HepG2 (cell line): ENCODE measurements around the gene TCEAL9. TPM values are rescaled to one million over a fixed set of nuclear protein-coding genes. Genes with fewer than 3 reads are reported as not detected.
A peak's percentile ranks its signal among the peaks of the same experiment; 100 is the strongest.

Experiments
- CBX5 ChIP-seq: sonication (generic); formaldehyde crosslinking; IDR thresholded peaks from 2 replicates; pipeline ENCODE4 v1.4.0; 2020; ENCODE audit warnings: missing genetic modification reagents, borderline replicate concordance
- CCDC6 ChIP-seq: sonication (generic); formaldehyde crosslinking; IDR thresholded peaks from 2 replicates; pipeline ENCODE4 v1.8.1; 2022; ENCODE audit warnings: mild to moderate bottlenecking, missing genetic modification reagents, moderate library complexity
- HBP1 ChIP-seq: IDR thresholded peaks from 2 replicates; pipeline ENCODE4 v1.6.1; 2016; ENCODE audit warnings: low read depth, control low read depth
- NFIB ChIP-seq: sonication (generic); formaldehyde crosslinking; IDR thresholded peaks from 2 replicates; pipeline ENCODE4 v1.9.0; 2021; ENCODE audit warnings: missing genetic modification reagents, mild to moderate bottlenecking, borderline replicate concordance
- NONO ChIP-seq, 2 experiments: fragments of 450-650 bp in 1 of 2; sonication (generic) in 1 of 2; formaldehyde crosslinking in 1 of 2; IDR thresholded peaks in 1 of 2; conservative IDR thresholded peaks in 1 of 2; 2 replicates each; pipeline versions ENCODE4 v1.6.1 to v1.8.0; 2017 to 2022; ENCODE audit warnings: mild to moderate bottlenecking in 1 of 2, missing genetic modification reagents in 1 of 2, moderate library complexity in 1 of 2
- NR2F1 ChIP-seq, 2 experiments: fragments of 450-650 bp in 1 of 2; formaldehyde crosslinking in 1 of 2; IDR thresholded peaks; 2 replicates each; pipeline versions ENCODE4 v1.5.0 to v1.6.1; 2016 to 2020; ENCODE audit warnings: mild to moderate bottlenecking in 1 of 2, missing compliant biosample characterization in 1 of 2, missing genetic modification reagents in 1 of 2, moderate library complexity in 1 of 2
- PAWR ChIP-seq: sonication (generic); formaldehyde crosslinking; IDR thresholded peaks from 2 replicates; pipeline ENCODE4 v1.4.0; 2020; ENCODE audit warnings: missing genetic modification reagents, mild to moderate bottlenecking, borderline replicate concordance
- PHB2 ChIP-seq: fragments of 450-650 bp; IDR thresholded peaks from 2 replicates; pipeline ENCODE4 v1.6.1; 2018; ENCODE audit not compliant: partially characterized antibody
- RXRB ChIP-seq: IDR thresholded peaks from 2 replicates; pipeline ENCODE4 v1.6.1; 2016; ENCODE audit warnings: borderline replicate concordance, missing genetic modification reagents, missing compliant biosample characterization
- TEAD2 ChIP-seq: sonication (generic); formaldehyde crosslinking; IDR thresholded peaks from 2 replicates; pipeline ENCODE4 v1.9.0; 2021; ENCODE audit warnings: missing genetic modification reagents
- ZBTB26 ChIP-seq: IDR thresholded peaks from 2 replicates; pipeline ENCODE4 v1.6.1; 2016; ENCODE audit warnings: missing compliant biosample characterization, missing genetic modification reagents, borderline replicate concordance
- ZNF263 ChIP-seq: sonication (generic); formaldehyde crosslinking; IDR thresholded peaks from 2 replicates; pipeline ENCODE4 v1.4.0; 2020; ENCODE audit warnings: missing genetic modification reagents
- ZNF280B ChIP-seq: sonication (generic); formaldehyde crosslinking; IDR thresholded peaks from 2 replicates; pipeline ENCODE4 v1.5.0; 2020; ENCODE audit warnings: missing genetic modification reagents, mild to moderate bottlenecking, borderline replicate concordance
- ZNF296 ChIP-seq: sonication (generic); formaldehyde crosslinking; conservative IDR thresholded peaks from 2 replicates; pipeline ENCODE4 v1.5.0; 2020; ENCODE audit warnings: mild to moderate bottlenecking, missing genetic modification reagents
- ZNF329 ChIP-seq: sonication (generic); formaldehyde crosslinking; IDR thresholded peaks from 2 replicates; pipeline ENCODE4 v1.9.0; 2021; ENCODE audit warnings: low read depth, mild to moderate bottlenecking, missing genetic modification reagents
- ZNF468 ChIP-seq: sonication (generic); formaldehyde crosslinking; IDR thresholded peaks from 2 replicates; pipeline ENCODE4 v1.8.0; 2022; ENCODE audit warnings: mild to moderate bottlenecking, moderate library complexity, missing genetic modification reagents
- ZSCAN29 ChIP-seq: sonication (generic); formaldehyde crosslinking; conservative IDR thresholded peaks from 2 replicates; pipeline ENCODE4 v1.4.0; 2020; ENCODE audit warnings: mild to moderate bottlenecking, missing genetic modification reagents
- ZSCAN30 ChIP-seq: sonication (generic); formaldehyde crosslinking; IDR thresholded peaks from 2 replicates; pipeline ENCODE4 v1.5.0; 2020; ENCODE audit warnings: mild to moderate bottlenecking, missing genetic modification reagents
- polyA plus RNA-seq, 8 experiments: library from polyadenylated mRNA; depleted of rRNA in 3 of 8; stranded (reverse) in 7 of 8; unstranded in 1 of 8; fragments of >200 nt; fragmentation: Illumina TruSeq in 4 of 8; extraction: Trizol in 4 of 8; gene quantifications; 2 replicates each; pipeline versions ENCODE4 v1.2.1 to v1.2.3, GENCODE V29; 2011 to 2016; ENCODE audit warnings: low read depth in 4 of 8, missing spikeins in 1 of 8, mixed read lengths in 1 of 8; ENCODE audit not compliant: insufficient read depth in 1 of 8
- total RNA-seq, 5 experiments: library from RNA; depleted of rRNA; stranded (reverse); fragments of >200 nt; fragmentation: Illumina TruSeq; extraction: Trizol; gene quantifications; 2 replicates each; pipeline ENCODE4 v1.2.3, GENCODE V29; 2016; ENCODE audit warnings: low read depth in 1 of 5

Gene TCEAL9
- total and polyA plus RNA-seq, 2 of the 13 experiments (the other 11 are each of a cell fraction or from before 2014, with no cell fraction given): 15.8 to 45.8 TPM

- TF ChIP-seq PHB2 (no peak), HBP1 (CRISPR knock-in tag) (no peak), ZSCAN30 (CRISPR knock-in tag) (no peak), CCDC6 (CRISPR knock-in tag) (no peak), CBX5 (CRISPR knock-in tag) (no peak), NFIB (CRISPR knock-in tag) (no peak), NR2F1 (CRISPR knock-in tag; IDR thresholded peaks at IDR 0.05) (peak in 1 of 2 experiments; percentile 48; a peak in 1 of 4 replicates), ZSCAN29 (CRISPR knock-in tag) (no peak), RXRB (CRISPR knock-in tag) (no peak), ZNF468 (CRISPR knock-in tag) (no peak), ZNF280B (CRISPR knock-in tag) (no peak), NONO (IDR thresholded peaks at IDR 0.05) (no peak), NONO (CRISPR knock-in tag; conservative IDR thresholded peaks at IDR 0.05) (no peak), ZNF263 (CRISPR knock-in tag) (no peak), ZNF296 (CRISPR knock-in tag) (no peak), TEAD2 (no peak), ZNF329 (CRISPR knock-in tag) (no peak), ZBTB26 (CRISPR knock-in tag) (no peak), PAWR (CRISPR knock-in tag) (no peak)
Measured at GRCh38 chrX:103404231-103405008, 48.1 kb downstream of the TCEAL9 start (continued).
